CD1c-positive myeloid dendritic cell (primary cell): ENCODE measurements around the gene IKBIP.
"Not testable (repeated sequence)": the region's sequence is repeated elsewhere in the genome, so short reads cannot be mapped to it uniquely, and the experiment has no call there.

Experiments
- DNase-seq: peaks from one replicate; pipeline ENCODE4 v3.0.0-alpha.2; 2016; ENCODE audit errors: extremely low spot score

The IKBIP gene

DNA sequence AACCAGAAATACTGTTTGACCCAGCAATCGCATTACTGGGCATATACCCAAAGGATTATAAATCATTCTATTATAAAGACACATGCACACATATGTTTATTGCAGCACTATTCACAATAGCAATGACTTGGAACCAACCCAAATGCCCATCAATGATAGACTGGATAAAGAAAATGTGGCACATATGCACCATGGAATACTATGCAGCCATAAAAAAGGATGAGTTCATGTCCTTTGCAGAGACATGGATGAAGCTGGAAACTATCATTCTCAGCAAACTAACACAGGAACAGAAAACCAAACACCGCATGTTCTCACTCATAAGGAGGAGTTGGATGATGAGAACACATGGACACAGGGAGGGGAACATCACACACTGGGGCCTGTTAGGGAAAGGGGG lies 67.8 kb downstream of the IKBIP start:
- DNase-seq: not testable (repeated sequence)

DNA sequence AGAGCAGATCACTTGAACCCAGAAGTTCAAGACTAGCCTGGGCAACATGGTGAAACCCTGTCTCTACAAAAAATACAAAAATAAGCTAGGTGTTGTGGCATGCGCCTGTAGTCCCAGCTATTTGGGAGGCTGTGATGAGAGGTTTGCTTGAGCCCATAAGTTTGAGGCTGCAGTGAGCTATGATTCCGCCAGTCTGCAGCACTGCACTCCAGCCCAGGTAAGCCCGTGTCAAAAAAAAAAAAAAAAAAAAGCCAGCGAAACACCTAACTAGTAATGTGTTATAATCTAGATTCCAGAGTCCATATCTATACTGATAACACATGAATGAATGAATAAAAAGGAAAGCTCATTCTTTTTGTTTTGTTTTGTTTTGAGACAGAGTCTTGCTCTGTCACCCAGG lies 69.6 kb downstream of the IKBIP start:
- DNase-seq: no peak
